Stimulated activated CD4-positive, alpha-beta T cell treated with anti-CD3 and anti-CD28 coated beads, Interleukin-4, amount 100 ng/mL, for 1 hour (primary cell): ENCODE measurements around the gene MAP3K14.
A peak's percentile ranks its signal among the peaks of the same experiment; 100 is the strongest.

ENCODE experiments used
- DNase-seq: peaks from one replicate; pipeline ENCODE4 v3.0.0-alpha.2; 2020

Gene MAP3K14

DNA sequence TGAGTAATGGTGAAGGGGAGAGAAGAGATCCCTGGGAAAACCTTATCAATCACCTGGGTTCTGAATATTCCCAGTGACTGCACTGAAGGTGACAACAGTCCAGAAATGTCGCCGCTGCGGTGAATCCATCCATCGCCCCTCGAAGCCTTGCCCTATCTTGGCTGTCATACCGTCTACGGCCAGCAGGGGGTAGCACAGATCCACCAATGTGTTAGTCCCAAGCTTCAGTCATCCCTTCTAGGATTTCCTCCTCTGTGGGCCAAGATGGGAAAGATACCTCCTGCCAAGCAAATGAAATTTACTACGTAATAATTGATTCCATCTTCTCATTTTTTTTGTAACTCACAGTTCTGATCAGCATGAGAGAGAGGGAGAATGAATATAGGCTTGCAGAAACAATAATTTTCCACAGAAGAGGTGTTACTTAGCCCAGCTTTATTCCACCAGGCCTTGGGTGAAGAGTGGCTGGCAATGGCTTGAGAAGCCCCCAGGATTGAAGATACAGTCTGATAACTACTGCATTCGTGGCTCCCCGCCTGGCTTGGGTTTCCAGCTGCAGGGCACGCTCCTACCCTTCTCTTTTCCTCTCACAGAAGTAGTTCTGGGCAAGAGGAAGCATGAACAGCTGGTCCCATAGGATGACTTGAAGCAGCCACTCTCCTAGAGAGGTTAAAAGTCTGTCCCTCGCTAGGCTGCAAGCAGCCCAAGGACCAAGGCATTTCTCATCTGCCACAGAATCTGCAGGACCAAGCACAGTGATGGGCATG lies 97.7 kb downstream of the MAP3K14 start:
- peak; percentile 88 for DNase-seq
